ENCODE results near the gene TMEM131L.
A peak's percentile ranks its signal among the peaks of the same experiment; 100 is the strongest.
"Not testable (repeated sequence)": the region's sequence is repeated elsewhere in the genome, so short reads cannot be mapped to it uniquely, and the experiment has no call there.

TMEM131L gene

GRCh38 chr4:153461549-153461948, 4.6 kb upstream of the TMEM131L start:
- H3K27ac ChIP-seq (ENCODE audit: low read depth, low read length); H3K9ac ChIP-seq (ENCODE audit: low read length in 5 of 5); H3K36me3 ChIP-seq (ENCODE audit: control insufficient read depth in 5 of 5, insufficient read depth in 5 of 5, low read length in 5 of 5); H3K4me3 ChIP-seq (ENCODE audit: low read depth in 1 of 5, low read length in 5 of 5); H3K9me3 ChIP-seq (ENCODE audit: control insufficient read depth in 5 of 5, low read length in 5 of 5); H3K27me3 ChIP-seq (ENCODE audit: control insufficient read depth in 5 of 5, insufficient read depth in 4 of 5, low read length in 5 of 5): not testable (repeated sequence)
- peaks cover 0 to 13% (median 11%) of the 10 kb centered on the region in 5 donors for H3K4me1 ChIP-seq (ENCODE audit: control insufficient read depth in 5 of 5, insufficient read depth in 5 of 5, low read length in 5 of 5)

DNA sequence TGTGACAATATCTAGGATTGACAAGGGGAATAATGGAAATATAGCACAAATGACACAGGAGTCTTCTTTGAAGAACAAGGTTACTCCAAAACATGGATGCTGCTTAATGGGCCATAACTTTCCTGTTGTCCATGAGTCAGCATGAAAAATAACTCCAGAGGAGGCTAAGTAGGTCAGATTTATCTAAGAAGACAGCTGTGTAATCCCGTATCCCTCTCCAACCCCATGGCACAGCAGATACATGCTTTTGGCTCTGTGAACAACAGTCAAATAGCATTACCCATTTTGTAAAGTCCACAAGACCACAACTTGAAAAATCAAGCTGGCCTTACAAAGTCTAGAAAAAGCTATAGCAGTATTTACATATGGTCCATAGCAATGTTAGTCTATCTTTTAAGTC, 2.1 kb upstream of the TMEM131L start:
- Histone ChIP-seq H3K9me3 (ENCODE audit: control insufficient read depth in 5 of 5, low read length in 5 of 5) (no peaks in the 10 kb centered on the region), H3K9ac (ENCODE audit: low read length in 5 of 5) (no peak overlapping the region), H3K36me3 (ENCODE audit: control insufficient read depth in 5 of 5, insufficient read depth in 5 of 5, low read length in 5 of 5) (no peaks in the 10 kb centered on the region), H3K4me3 (ENCODE audit: low read depth in 1 of 5, low read length in 5 of 5) (no peak overlapping the region), H3K27me3 (ENCODE audit: control insufficient read depth in 5 of 5, insufficient read depth in 4 of 5, low read length in 5 of 5) (no peaks in the 10 kb centered on the region), H3K4me1 (ENCODE audit: control insufficient read depth in 5 of 5, insufficient read depth in 5 of 5, low read length in 5 of 5) (peaks cover 0 to 35% (median 34%) of the 10 kb centered on the region in 5 donors), H3K27ac (ENCODE audit: low read depth, low read length) (peak overlapping the region; percentile 61)

GRCh38 chr4:153465140-153465539, 1.0 kb upstream of the TMEM131L start:
- Histone ChIP-seq H3K4me3 (ENCODE audit: low read depth in 1 of 5, low read length in 5 of 5) (peak overlapping the region in 3 of 5 donors; percentile 68 to 94 (median 72)), H3K27me3 (ENCODE audit: control insufficient read depth in 5 of 5, insufficient read depth in 4 of 5, low read length in 5 of 5) (no peaks in the 10 kb centered on the region), H3K4me1 (ENCODE audit: control insufficient read depth in 5 of 5, insufficient read depth in 5 of 5, low read length in 5 of 5) (peaks cover 0 to 42% (median 38%) of the 10 kb centered on the region in 5 donors), H3K9ac (ENCODE audit: low read length in 5 of 5) (peak overlapping the region in 2 of 5 donors; percentile 65 to 70), H3K27ac (ENCODE audit: low read depth, low read length) (peak overlapping the region; percentile 61), H3K9me3 (ENCODE audit: control insufficient read depth in 5 of 5, low read length in 5 of 5) (no peaks in the 10 kb centered on the region), H3K36me3 (ENCODE audit: control insufficient read depth in 5 of 5, insufficient read depth in 5 of 5, low read length in 5 of 5) (no peaks in the 10 kb centered on the region)

- peak overlapping the region; percentile 68 to 94 (median 73) for H3K4me3 ChIP-seq (ENCODE audit: low read depth in 1 of 5, low read length in 5 of 5)
Observed at GRCh38 chr4:153465615-153466080, 512 bp upstream of the TMEM131L start.

DNA sequence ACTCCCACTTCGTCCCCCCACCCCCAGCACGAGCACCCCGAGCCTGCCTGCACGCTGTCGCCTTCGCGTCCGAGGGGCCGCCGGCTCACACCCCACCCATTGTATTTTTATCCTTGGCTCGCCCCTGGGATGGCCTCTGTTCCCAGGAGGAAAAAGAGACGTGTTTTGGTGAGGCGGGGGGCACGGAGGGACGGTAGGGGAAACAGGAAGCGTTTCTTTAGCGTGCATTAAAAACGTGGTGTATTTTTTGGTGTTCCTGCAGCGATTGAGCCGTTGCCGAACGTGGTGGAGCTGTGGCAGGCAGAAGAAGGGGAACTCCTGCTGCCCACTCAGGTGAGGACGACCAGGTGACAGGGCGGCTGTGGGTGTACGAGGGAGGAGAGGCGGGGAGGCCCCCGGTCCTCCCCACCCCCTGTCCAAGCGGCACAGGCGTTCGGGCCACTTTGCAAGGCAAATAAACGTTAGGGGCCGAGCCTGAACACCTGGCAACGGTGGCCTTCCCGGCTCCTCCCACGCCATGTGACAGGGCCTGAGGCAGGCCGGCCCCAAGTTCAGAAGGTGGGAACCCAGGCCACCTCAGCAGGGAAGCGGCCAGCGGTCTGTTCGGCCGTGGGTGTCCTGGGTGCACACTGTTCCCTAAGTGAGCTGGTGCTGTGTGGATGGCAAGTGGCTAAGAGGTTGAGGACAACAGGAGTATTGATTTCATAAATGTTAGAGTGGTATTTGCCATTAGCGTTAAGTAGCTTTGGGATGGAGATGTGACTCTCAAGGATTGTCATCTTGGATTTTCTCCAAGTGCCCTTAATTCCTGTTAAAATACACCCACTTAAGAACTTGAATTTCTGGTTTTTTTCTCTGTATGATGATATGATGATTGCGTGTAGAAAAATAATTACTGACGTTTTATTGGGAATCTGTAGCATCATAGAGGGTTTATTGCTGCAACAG, 1.1 kb downstream of the TMEM131L start:
- H3K4me1 ChIP-seq (ENCODE audit: control insufficient read depth in 5 of 5, insufficient read depth in 5 of 5, low read length in 5 of 5): peaks cover 0 to 58% (median 49%) of the 10 kb centered on the region in 5 donors
- peaks cover 0 to 3% (median 0%) of the 10 kb centered on the region in 5 donors for H3K36me3 ChIP-seq (ENCODE audit: control insufficient read depth in 5 of 5, insufficient read depth in 5 of 5, low read length in 5 of 5)

More at GRCh38 chr4:153465615-153466080, 512 bp upstream of the TMEM131L start:
- H3K27ac ChIP-seq (ENCODE audit: low read depth, low read length): peak overlapping the region; percentile 61
- peaks cover 0 to 45% (median 42%) of the 10 kb centered on the region in 5 donors for H3K4me1 ChIP-seq (ENCODE audit: control insufficient read depth in 5 of 5, insufficient read depth in 5 of 5, low read length in 5 of 5)
- no peaks in the 10 kb centered on the region for H3K9me3 ChIP-seq (ENCODE audit: control insufficient read depth in 5 of 5, low read length in 5 of 5)
- H3K27me3 ChIP-seq (ENCODE audit: control insufficient read depth in 5 of 5, insufficient read depth in 4 of 5, low read length in 5 of 5): no peaks in the 10 kb centered on the region
- H3K36me3 ChIP-seq (ENCODE audit: control insufficient read depth in 5 of 5, insufficient read depth in 5 of 5, low read length in 5 of 5): peaks cover 0 to 1% (median 0%) of the 10 kb centered on the region in 5 donors
- peak overlapping the region in 4 of 5 donors; percentile 62 to 74 (median 68) for H3K9ac ChIP-seq (ENCODE audit: low read length in 5 of 5)

GRCh38 chr4:153467897-153468262, 1.7 kb downstream of the TMEM131L start:
- Histone ChIP-seq H3K9me3 (ENCODE audit: control insufficient read depth in 5 of 5, low read length in 5 of 5) (no peaks in the 10 kb centered on the region), H3K9ac (ENCODE audit: low read length in 5 of 5) (peak overlapping the region in 3 of 5 donors; percentile 46 to 85 (median 75)), H3K4me3 (ENCODE audit: low read depth in 1 of 5, low read length in 5 of 5) (peak overlapping the region; percentile 71 to 96 (median 93)), H3K36me3 (ENCODE audit: control insufficient read depth in 5 of 5, insufficient read depth in 5 of 5, low read length in 5 of 5) (peaks cover 0 to 3% (median 0%) of the 10 kb centered on the region in 5 donors), H3K27me3 (ENCODE audit: control insufficient read depth in 5 of 5, insufficient read depth in 4 of 5, low read length in 5 of 5) (no peaks in the 10 kb centered on the region), H3K27ac (ENCODE audit: low read depth, low read length) (peak overlapping the region; percentile 78), H3K4me1 (ENCODE audit: control insufficient read depth in 5 of 5, insufficient read depth in 5 of 5, low read length in 5 of 5) (peaks cover 0 to 64% (median 55%) of the 10 kb centered on the region in 5 donors)

More for the DNA sequence above, 1.1 kb downstream of the TMEM131L start:
- H3K9ac ChIP-seq (ENCODE audit: low read length in 5 of 5): peak overlapping the region; percentile 26 to 85 (median 76)
- H3K4me3 ChIP-seq (ENCODE audit: low read depth in 1 of 5, low read length in 5 of 5): peak overlapping the region; percentile 87 to 96 (median 94)
- H3K9me3 ChIP-seq (ENCODE audit: control insufficient read depth in 5 of 5, low read length in 5 of 5): no peaks in the 10 kb centered on the region
- H3K27ac ChIP-seq (ENCODE audit: low read depth, low read length): peak overlapping the region; percentile 78
- H3K27me3 ChIP-seq (ENCODE audit: control insufficient read depth in 5 of 5, insufficient read depth in 4 of 5, low read length in 5 of 5): no peaks in the 10 kb centered on the region

DNA sequence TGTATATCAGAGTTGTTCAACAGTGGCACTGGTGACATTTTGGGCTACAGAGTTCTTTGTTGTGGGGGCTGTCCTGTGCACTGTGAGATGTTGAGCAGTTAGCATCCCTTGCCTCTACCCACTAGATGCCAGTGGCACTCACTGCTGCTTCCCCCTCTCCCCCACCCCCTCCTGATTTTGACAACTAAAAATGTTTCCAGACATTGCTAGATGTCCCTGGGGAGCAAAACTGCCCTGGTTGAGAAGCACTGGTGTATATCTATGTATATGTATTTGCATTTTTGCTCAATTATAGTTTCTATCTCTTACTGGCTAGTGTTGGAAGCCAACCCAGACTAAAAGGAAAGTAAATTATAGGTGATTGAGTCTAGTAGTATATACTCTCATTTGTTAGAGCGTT, 2.4 kb downstream of the TMEM131L start:
- Histone ChIP-seq H3K9me3 (ENCODE audit: control insufficient read depth in 5 of 5, low read length in 5 of 5) (no peaks in the 10 kb centered on the region), H3K27ac (ENCODE audit: low read depth, low read length) (no peak overlapping the region), H3K4me1 (ENCODE audit: control insufficient read depth in 5 of 5, insufficient read depth in 5 of 5, low read length in 5 of 5) (peaks cover 0 to 68% (median 59%) of the 10 kb centered on the region in 5 donors), H3K36me3 (ENCODE audit: control insufficient read depth in 5 of 5, insufficient read depth in 5 of 5, low read length in 5 of 5) (peaks cover 0 to 5% (median 0%) of the 10 kb centered on the region in 5 donors), H3K27me3 (ENCODE audit: control insufficient read depth in 5 of 5, insufficient read depth in 4 of 5, low read length in 5 of 5) (no peaks in the 10 kb centered on the region), H3K9ac (ENCODE audit: low read length in 5 of 5) (peak overlapping the region in 3 of 5 donors; percentile 43 to 75 (median 49)), H3K4me3 (ENCODE audit: low read depth in 1 of 5, low read length in 5 of 5) (peak overlapping the region; percentile 34 to 94 (median 87))

DNA sequence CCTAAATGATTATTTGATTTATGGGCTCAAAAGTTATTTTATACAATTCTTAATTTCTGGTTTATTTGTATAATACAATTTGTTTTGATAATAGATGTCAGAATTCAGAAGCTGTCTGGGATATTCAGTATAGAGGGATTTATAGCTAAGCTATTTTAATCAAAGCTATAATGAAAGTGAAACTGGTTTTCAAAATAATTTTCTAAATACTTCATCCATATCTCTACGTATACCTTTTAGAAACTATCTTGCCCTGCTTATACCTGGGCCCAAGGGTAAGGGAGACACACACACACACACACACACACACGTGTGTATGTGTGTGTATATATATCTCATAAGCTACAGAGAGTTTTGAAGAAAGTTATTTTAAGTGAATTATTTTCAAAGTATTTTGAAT, 2.9 kb downstream of the TMEM131L start:
- Histone ChIP-seq H3K4me1 (ENCODE audit: control insufficient read depth in 5 of 5, insufficient read depth in 5 of 5, low read length in 5 of 5) (peaks cover 0 to 68% (median 59%) of the 10 kb centered on the region in 5 donors), H3K9ac (ENCODE audit: low read length in 5 of 5) (peak overlapping the region in 2 of 5 donors; percentile 41 to 43), H3K27me3 (ENCODE audit: control insufficient read depth in 5 of 5, insufficient read depth in 4 of 5, low read length in 5 of 5) (no peaks in the 10 kb centered on the region), H3K9me3 (ENCODE audit: control insufficient read depth in 5 of 5, low read length in 5 of 5) (no peaks in the 10 kb centered on the region), H3K36me3 (ENCODE audit: control insufficient read depth in 5 of 5, insufficient read depth in 5 of 5, low read length in 5 of 5) (peaks cover 0 to 6% (median 3%) of the 10 kb centered on the region in 5 donors), H3K4me3 (ENCODE audit: low read depth in 1 of 5, low read length in 5 of 5) (peak overlapping the region in 3 of 5 donors; percentile 64 to 93 (median 87)), H3K27ac (ENCODE audit: low read depth, low read length) (no peak overlapping the region)

GRCh38 chr4:153471071-153471697, 5.0 kb downstream of the TMEM131L start:
- H3K27ac ChIP-seq (ENCODE audit: low read depth, low read length); H3K4me3 ChIP-seq (ENCODE audit: low read depth in 1 of 5, low read length in 5 of 5): not testable (repeated sequence)

More at GRCh38 chr4:153471071-153471697, 5.0 kb downstream of the TMEM131L start:
- not testable (repeated sequence) for H3K9me3 ChIP-seq (ENCODE audit: control insufficient read depth in 5 of 5, low read length in 5 of 5); H3K9ac ChIP-seq (ENCODE audit: low read length in 5 of 5); H3K27me3 ChIP-seq (ENCODE audit: control insufficient read depth in 5 of 5, insufficient read depth in 4 of 5, low read length in 5 of 5)
- H3K4me1 ChIP-seq (ENCODE audit: control insufficient read depth in 5 of 5, insufficient read depth in 5 of 5, low read length in 5 of 5): peaks cover 0 to 55% (median 48%) of the 10 kb centered on the region in 5 donors
- H3K36me3 ChIP-seq (ENCODE audit: control insufficient read depth in 5 of 5, insufficient read depth in 5 of 5, low read length in 5 of 5): peaks cover 5 to 19% (median 11%) of the 10 kb centered on the region in 5 donors

Measured in subcutaneous abdominal adipose tissue (tissue), 5 donors.